Inflammatory macrophage (primary cell): ENCODE data around the gene TMPRSS9.

ENCODE experiments used
- DNase-seq, 2 donors: peaks; one replicate each; pipeline ENCODE4 v3.0.0-alpha.2; 2020 to 2022

TMPRSS9 gene

GRCh38 chr19:2329501-2329916, 30.6 kb upstream of the TMPRSS9 start:
- DNase-seq = no peak

- DNase-seq = no peak
These were observed 29.8 kb upstream of the TMPRSS9 start for GRCh38 chr19:2330255-2330631.

- DNase-seq = no peak
These were observed 29.3 kb upstream of the TMPRSS9 start for GRCh38 chr19:2330632-2331284.

GRCh38 chr19:2331601-2332246, 28.3 kb upstream of the TMPRSS9 start:
- DNase-seq = no peak

- no peak for DNase-seq
These were observed 27.6 kb upstream of the TMPRSS9 start for GRCh38 chr19:2332341-2333026.

GRCh38 chr19:2333027-2333806, 26.8 kb upstream of the TMPRSS9 start:
- peak in 1 of 2 donors; percentile 34 for DNase-seq

- peak; percentile 43 to 72 for DNase-seq
These were observed 26.3 kb upstream of the TMPRSS9 start for GRCh38 chr19:2333807-2334211.

- DNase-seq = no peak
These were observed 25.6 kb upstream of the TMPRSS9 start for GRCh38 chr19:2334426-2334825.

GRCh38 chr19:2334986-2335846, 24.8 kb upstream of the TMPRSS9 start:
- DNase-seq = no peak

GRCh38 chr19:2335848-2336247, 24.2 kb upstream of the TMPRSS9 start:
- DNase-seq = no peak

- DNase-seq = no peak
These were observed 23.3 kb upstream of the TMPRSS9 start for GRCh38 chr19:2336528-2337328.

- no peak for DNase-seq
These were observed 22.7 kb upstream of the TMPRSS9 start for GRCh38 chr19:2337329-2337707.

GRCh38 chr19:2338055-2338615, 21.9 kb upstream of the TMPRSS9 start:
- DNase-seq = no peak

- DNase-seq = no peak
These were observed 21.1 kb upstream of the TMPRSS9 start for GRCh38 chr19:2338751-2339643.

GRCh38 chr19:2339644-2340310, 20.3 kb upstream of the TMPRSS9 start:
- DNase-seq = no peak

GRCh38 chr19:2340496-2341243, 19.4 kb upstream of the TMPRSS9 start:
- no peak for DNase-seq

- DNase-seq = no peak
These were observed 18.8 kb upstream of the TMPRSS9 start for GRCh38 chr19:2341244-2341751.

- no peak for DNase-seq
These were observed 18.1 kb upstream of the TMPRSS9 start for GRCh38 chr19:2341982-2342381.
